NT2/D1 (cell line): ENCODE measurements around the gene RAC2.

Experiments used
- SUZ12 ChIP-seq: IDR thresholded peaks from 2 replicates; pipeline ENCODE4 v1.6.1; 2011; ENCODE audit not compliant: insufficient read length, insufficient read depth; ENCODE audit errors: extremely low read depth
- YY1 ChIP-seq: IDR thresholded peaks from 2 replicates; pipeline ENCODE4 v1.6.1; 2011; ENCODE audit not compliant: insufficient read length, insufficient read depth
- ZNF274 ChIP-seq: IDR thresholded peaks from 2 replicates; pipeline ENCODE4 v1.6.1; 2011; ENCODE audit warnings: mild to moderate bottlenecking, low read depth, low read length

DNA sequence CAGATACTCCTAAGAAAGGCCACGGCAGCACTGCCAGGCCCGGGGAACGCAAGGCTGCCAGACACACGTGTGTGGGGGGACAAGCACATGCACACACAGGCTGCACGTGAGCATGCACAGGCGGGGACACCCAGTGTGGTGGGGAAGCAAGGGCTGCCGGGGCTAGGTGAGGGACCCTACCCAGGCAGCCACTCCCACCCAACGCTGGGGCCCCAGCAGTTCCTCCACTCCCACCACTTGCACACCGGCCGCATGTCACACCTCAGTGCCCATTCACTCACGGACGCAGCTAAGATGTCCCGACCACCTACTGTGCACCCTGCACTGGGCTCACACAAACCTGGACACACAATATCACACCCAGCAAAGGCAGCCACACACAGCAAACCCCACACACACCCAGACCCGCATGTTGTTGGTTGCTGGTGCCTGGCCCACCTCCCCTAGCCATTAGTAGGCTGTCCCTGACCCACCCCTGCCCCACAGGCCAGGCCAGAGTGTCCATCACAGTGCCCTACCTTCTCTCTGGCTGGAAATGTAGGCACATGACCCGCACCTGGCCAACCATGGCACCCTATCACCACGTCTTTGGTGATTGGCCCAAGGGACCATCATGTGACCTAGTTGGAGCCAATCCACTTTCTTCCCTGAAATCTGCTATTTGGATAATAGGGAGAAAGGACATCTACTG lies 40.6 kb downstream of the RAC2 start:
- TF ChIP-seq ZNF274 (no peak), YY1 (no peak), SUZ12 (no peak)
